ENCODE results near the gene OSBPL10. TPM values are rescaled to one million over a fixed set of nuclear protein-coding genes. Genes with fewer than 3 reads are reported as not detected.

Gene OSBPL10
- total RNA-seq, 2 donors from 2014 or later = 23.8 to 33.6 TPM

DNA sequence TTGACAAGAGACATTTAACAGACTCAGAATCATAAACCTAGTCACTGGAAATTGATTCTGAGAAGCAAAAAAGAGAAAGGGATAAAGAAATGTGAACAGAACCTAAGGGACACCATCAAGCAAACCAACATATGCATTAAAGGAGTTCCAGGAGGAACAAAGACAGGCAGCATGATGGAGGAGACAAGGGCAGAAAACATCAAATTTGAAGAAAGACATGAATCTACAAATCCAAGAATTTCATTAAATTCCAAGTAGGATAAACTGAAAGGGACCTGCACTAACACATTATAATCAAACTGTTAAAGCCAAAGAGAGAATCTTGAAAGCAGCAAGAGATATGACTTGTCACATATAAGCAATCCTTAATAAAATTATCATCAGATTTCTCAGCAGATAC is 326.1 kb downstream of the OSBPL10 start:
- Histone ChIP-seq H3K27me3 (ENCODE audit: control insufficient read depth, insufficient read depth, low read length, poor library complexity, severe bottlenecking) (no peaks in the 10 kb centered on the region), H3K27ac (ENCODE audit: low read depth, low read length) (no peak overlapping the region), H3K4me1 (ENCODE audit: control insufficient read depth, insufficient read depth, low read length) (no peaks in the 10 kb centered on the region), H3K9me3 (ENCODE audit: control insufficient read depth, low read length) (peaks cover 83% of the 10 kb centered on the region), H3K4me3 (ENCODE audit: low read length) (peak overlapping the region; percentile 1), H3K9ac (ENCODE audit: extremely low read depth, low read length, poor library complexity, severe bottlenecking) (no peak overlapping the region), H3K36me3 (ENCODE audit: control insufficient read depth, insufficient read depth, low read length) (peaks cover 5% of the 10 kb centered on the region)
- Mint-ChIP-seq H3K27ac (no peak overlapping the region), H3K4me1 (no peaks in the 10 kb centered on the region), H3K9me3 (peaks cover 80% of the 10 kb centered on the region), H3K36me3 (ENCODE audit: low read depth) (peaks cover 58% of the 10 kb centered on the region), H3K4me3 (no peak overlapping the region), H3K27me3 (ENCODE audit: insufficient read depth) (no peaks in the 10 kb centered on the region)
- TF ChIP-seq, protein P1, sequence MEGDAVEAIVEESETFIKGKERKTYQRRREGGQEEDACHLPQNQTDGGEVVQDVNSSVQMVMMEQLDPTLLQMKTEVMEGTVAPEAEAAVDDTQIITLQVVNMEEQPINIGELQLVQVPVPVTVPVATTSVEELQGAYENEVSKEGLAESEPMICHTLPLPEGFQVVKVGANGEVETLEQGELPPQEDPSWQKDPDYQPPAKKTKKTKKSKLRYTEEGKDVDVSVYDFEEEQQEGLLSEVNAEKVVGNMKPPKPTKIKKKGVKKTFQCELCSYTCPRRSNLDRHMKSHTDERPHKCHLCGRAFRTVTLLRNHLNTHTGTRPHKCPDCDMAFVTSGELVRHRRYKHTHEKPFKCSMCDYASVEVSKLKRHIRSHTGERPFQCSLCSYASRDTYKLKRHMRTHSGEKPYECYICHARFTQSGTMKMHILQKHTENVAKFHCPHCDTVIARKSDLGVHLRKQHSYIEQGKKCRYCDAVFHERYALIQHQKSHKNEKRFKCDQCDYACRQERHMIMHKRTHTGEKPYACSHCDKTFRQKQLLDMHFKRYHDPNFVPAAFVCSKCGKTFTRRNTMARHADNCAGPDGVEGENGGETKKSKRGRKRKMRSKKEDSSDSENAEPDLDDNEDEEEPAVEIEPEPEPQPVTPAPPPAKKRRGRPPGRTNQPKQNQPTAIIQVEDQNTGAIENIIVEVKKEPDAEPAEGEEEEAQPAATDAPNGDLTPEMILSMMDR (conservative IDR thresholded peaks at IDR 0.05) = no peak
- no peak for DNase-seq

DNA sequence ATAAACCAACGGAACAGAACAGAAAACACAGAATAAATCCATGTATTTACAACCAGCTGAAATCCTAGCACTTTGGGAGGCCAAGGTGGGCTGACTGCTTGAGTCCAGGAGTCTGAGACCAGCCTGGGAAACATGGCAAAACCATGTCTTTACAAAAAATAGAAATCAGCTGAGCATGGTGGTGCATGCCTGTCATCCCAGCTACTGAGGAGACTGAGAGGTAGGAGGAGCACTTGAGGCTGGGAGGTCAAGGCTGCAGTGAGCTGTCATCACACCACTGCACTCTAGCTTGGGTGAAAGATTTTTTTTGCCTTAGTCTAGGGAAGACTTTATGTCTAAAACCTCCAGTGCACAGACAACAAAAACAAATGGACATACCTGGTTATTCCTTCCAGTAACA is 327.6 kb downstream of the OSBPL10 start:
- Histone ChIP-seq H3K9me3 (ENCODE audit: control insufficient read depth, low read length) (peaks cover 98% of the 10 kb centered on the region), H3K4me1 (ENCODE audit: control insufficient read depth, insufficient read depth, low read length) (no peaks in the 10 kb centered on the region), H3K9ac (ENCODE audit: extremely low read depth, low read length, poor library complexity, severe bottlenecking) (no peak overlapping the region), H3K4me3 (ENCODE audit: low read length) (no peak overlapping the region), H3K36me3 (ENCODE audit: control insufficient read depth, insufficient read depth, low read length) (peaks cover 19% of the 10 kb centered on the region), H3K27ac (ENCODE audit: low read depth, low read length) (no peak overlapping the region), H3K27me3 (ENCODE audit: control insufficient read depth, insufficient read depth, low read length, poor library complexity, severe bottlenecking) (no peaks in the 10 kb centered on the region)
- DNase-seq = no peak
- no peaks in the 10 kb centered on the region for H3K4me1 Mint-ChIP-seq
- H3K27me3 Mint-ChIP-seq (ENCODE audit: insufficient read depth) = no peaks in the 10 kb centered on the region
- 94% methylated on average over 1 of the region's 1 CpG; no CpG with 5 or more reads in 1 of the 2 experiments for WGBS, 2 experiments (ENCODE audit: insufficient coverage in 1 of 2, insufficient read length in 1 of 2)
- no peak overlapping the region for H3K27ac Mint-ChIP-seq
- H3K4me3 Mint-ChIP-seq = no peak overlapping the region
- peaks cover 63% of the 10 kb centered on the region for H3K36me3 Mint-ChIP-seq (ENCODE audit: low read depth)
- H3K9me3 Mint-ChIP-seq = peaks cover 95% of the 10 kb centered on the region
- TF ChIP-seq, protein P1 (conservative IDR thresholded peaks at IDR 0.05) = no peak

DNA sequence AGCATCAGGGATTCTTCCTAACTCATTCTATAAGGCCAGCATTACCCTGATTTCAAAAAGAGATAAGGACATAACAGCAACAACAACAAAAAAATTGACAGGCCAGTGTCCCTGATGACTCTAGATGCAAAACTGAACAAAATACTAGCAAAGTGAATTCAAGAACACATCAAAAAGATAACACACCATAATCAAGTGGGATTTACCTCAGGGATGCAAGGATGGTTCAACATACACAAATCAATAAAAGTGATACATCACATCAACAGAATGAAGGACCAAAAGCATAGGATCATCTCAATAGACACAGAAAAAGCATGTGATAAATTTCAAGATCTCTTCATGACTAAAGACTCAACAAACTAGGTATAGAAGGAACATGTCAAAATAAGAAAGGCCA is 328.8 kb downstream of the OSBPL10 start:
- no peak overlapping the region for H3K4me3 Mint-ChIP-seq
- TF ChIP-seq, protein P1 (conservative IDR thresholded peaks at IDR 0.05) = no peak
- H3K4me1 Mint-ChIP-seq = no peaks in the 10 kb centered on the region
- no peaks in the 10 kb centered on the region for H3K27me3 Mint-ChIP-seq (ENCODE audit: insufficient read depth)
- H3K9me3 Mint-ChIP-seq = peaks cover 98% of the 10 kb centered on the region
- H3K4me3 ChIP-seq (ENCODE audit: low read length) = no peak overlapping the region
- H3K27ac ChIP-seq (ENCODE audit: low read depth, low read length) = no peak overlapping the region
- H3K36me3 Mint-ChIP-seq (ENCODE audit: low read depth) = peaks cover 65% of the 10 kb centered on the region
- H3K9me3 ChIP-seq (ENCODE audit: control insufficient read depth, low read length) = peaks cover 100% of the 10 kb centered on the region
- no peak overlapping the region for H3K9ac ChIP-seq (ENCODE audit: extremely low read depth, low read length, poor library complexity, severe bottlenecking)
- H3K36me3 ChIP-seq (ENCODE audit: control insufficient read depth, insufficient read depth, low read length) = peaks cover 31% of the 10 kb centered on the region
- no peaks in the 10 kb centered on the region for H3K27me3 ChIP-seq (ENCODE audit: control insufficient read depth, insufficient read depth, low read length, poor library complexity, severe bottlenecking)
- no peaks in the 10 kb centered on the region for H3K4me1 ChIP-seq (ENCODE audit: control insufficient read depth, insufficient read depth, low read length)
- DNase-seq = no peak
- H3K27ac Mint-ChIP-seq = no peak overlapping the region
